HK-2 (cell line): Measurements from ENCODE around the gene CTNND2.

Experiments used
- DNase-seq: peaks from one replicate; pipeline ENCODE4 v3.0.0-alpha.2; 2018; ENCODE audit not compliant: unreplicated experiment

CTNND2 gene

DNA sequence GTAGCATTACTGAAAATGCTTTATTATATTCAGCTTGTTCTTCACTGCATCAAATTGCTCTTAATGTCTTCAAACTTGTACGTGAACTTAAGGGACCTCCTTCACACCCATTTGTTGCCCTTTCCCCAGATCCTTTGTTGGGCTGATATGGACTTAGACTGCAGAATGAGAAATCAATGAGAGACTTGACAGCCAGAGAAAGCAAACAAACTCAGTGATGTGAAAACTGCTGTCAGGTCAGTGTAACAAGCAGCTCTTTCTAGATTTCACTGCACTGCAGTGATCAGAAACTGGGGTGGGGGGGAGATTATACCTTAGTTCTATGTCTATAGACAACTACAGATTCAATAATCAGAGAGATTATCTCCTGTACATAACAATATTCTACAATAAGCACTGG lies 652.2 kb downstream of the CTNND2 start:
- DNase-seq, result no peak

- no peak for DNase-seq
Observed at GRCh38 chr5:11251247-11251646, 653.0 kb downstream of the CTNND2 start.

- no peak for DNase-seq
Observed at GRCh38 chr5:11248966-11249365, 655.3 kb downstream of the CTNND2 start.

- DNase-seq, result no peak
Observed at GRCh38 chr5:11247224-11247623, 657.0 kb downstream of the CTNND2 start.

DNA sequence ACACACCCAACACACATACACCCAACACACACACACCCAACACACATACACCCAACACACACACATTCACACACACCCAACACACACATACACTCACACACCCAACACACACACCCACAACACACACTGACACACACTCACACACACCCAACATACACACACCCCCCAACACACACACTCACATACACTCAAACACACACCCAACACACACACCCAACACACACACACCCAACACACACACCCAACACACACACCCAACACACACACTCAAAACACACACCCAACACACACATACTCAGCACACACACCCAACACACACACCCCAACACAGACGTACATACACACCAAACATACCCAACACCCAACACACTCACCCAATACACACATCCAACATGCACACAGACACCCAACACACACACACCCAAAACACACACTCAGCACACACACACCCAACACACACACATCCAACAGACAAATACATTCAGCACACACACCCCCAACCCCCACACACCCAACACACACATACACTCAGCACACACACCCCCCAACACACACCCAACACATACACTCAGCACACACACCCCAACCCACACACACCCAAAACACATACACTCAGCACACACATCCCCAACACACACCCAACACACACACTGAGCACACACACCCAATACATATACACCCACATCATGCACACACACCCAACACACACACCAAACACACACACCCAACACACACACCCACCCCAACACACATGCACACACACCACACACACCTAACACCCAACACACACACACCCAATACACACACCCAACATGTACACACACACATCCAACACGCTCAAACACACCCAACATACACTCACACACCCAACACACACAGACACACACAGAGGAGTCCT lies 663.7 kb downstream of the CTNND2 start:
- no peak for DNase-seq

DNA sequence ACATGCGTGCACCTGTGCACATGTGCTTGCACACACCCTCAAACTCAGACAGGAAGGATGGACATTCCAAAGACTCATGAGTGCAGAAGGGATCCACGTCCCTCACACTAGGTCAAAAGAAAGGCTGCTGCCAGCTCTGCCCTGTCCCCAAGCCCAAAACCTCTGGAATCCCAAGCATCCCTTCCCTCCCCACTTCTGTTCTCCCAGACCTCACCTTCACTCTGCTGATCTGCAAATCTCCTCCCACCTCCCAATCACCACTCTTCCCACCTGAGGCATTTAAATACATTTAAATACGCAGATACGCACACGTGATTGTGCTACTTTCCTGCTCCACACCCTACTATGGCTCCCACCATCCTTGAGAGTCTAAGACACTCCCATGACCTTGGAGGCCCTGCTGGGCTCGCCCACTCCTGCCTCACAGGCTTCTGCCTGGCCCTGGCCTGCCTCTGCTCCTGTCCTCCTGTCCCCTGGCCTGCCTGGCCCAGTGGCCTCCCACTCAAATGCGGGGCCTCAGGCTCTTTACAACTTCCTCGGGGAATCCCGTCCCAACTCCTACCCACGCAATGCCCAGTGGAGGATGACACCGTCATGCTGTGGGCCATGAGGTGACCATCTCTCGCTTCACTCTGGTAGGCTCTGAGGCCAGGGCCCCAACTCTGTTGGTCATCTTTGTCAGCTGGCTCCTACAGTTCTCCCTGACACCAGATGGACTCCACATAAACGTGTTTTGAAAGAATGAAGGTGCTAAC lies 664.8 kb downstream of the CTNND2 start:
- no peak for DNase-seq

DNA sequence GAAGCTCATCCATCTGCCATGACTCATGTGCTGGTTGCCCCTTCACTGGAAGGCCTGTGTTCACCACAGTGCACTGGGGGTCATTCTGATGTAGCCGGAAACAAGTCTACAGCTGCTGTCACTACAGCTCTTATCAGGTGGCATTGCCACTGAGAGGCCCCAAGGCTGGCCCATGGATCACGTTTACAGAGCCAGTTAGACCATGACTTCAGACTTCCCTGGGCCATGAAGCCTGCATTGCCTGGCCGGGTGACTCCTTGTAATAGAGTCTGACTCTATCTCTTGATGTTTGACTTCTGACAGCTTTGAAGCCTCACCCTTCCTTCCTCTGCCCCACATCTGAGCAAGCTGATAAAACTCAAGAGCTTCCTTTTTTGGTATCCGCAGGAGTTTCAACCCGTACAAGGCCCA lies 669.7 kb downstream of the CTNND2 start:
- no peak for DNase-seq

DNA sequence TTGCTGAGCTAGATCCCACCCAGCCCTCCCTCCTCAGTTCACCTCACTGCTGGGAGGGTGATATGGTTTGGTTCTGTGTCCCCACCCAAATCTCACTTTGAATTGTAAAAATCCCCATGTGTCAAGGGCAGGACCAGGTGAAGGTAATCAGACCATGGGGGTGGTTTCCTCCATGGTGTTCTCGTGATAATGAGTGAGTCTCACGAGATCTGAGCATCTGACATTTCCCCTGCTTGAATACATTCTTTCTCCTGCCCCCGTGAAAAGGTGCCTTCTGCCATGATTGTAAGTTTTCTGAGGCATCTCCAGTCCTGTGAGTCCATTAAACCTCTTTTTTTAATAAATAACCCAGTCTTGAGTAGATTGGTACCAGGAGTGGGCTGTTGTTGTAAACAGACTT lies 673.4 kb downstream of the CTNND2 start:
- DNase-seq, result no peak

DNA sequence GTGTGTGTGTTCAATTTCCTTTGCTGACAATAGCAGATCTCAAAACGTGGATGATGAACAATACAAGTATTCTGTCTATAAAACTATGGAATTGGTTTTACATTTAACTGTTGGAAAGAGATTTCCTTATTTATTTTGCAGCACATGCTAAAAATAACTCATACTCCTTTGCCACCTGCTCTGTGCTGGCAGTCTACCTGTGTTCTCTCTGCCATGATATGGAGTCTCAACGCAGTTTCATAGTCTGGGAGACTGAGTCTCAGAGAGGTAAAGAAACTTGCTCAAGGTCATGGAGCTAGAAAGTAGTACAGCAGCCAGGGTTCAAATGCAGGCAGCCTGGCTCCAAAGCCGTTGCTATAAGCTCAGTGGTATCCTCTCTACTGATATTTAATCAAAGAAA lies 677.2 kb downstream of the CTNND2 start:
- DNase-seq, result no peak

DNA sequence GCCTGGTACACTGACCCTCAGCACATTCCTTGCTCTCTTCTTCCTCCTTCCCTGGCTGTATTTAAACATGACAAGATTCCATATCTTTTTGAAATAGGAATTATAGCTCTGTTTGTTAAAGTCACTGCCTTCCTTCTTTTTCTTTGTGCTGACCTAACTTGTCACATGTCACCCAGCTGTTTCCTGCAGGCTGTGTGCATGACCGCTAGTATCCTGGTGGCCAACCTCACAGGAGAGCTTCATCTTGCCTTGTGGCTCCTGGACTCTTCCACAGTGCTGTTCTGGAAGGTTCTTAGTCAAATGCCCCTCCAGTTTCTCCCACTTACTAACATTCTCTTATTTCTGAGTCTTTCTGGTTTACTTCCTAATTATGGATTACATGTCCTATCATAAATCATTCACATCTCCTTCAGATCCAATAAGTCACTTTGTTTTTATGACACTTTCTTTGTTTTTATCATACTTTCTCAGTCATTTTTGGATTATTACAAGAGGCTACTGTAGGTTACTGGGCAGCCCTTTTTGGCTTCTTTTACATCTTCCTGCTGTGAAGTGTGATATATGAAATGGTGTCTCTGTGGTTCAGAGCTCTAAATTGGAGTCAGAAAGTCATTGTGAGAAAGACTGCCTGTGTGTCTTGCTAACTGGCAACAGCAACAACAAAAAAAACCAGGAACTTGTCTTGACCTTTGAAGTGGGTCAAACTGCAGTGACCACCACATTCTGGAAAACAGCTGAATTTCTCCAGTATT lies 679.6 kb downstream of the CTNND2 start:
- DNase-seq, result no peak

DNA sequence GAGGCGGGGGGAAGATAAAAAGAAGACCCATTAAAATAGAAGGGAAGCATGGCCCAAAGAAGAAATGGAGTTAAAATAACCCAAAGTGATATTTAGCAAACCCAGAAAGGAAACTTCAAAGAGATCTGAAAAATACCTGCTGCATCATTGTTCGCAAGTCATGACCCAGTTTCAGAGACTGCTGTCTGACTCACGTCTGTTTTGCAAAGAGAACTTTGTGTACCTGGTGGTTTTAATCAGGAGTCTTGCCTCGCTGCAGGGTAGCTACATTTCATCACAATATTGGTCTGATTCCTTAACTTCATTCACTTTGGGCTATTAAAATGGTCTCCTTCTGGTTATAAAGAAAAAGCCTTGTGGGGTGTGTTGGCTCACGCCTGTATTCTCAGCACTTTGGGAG lies 682.1 kb downstream of the CTNND2 start:
- DNase-seq, result no peak

DNA sequence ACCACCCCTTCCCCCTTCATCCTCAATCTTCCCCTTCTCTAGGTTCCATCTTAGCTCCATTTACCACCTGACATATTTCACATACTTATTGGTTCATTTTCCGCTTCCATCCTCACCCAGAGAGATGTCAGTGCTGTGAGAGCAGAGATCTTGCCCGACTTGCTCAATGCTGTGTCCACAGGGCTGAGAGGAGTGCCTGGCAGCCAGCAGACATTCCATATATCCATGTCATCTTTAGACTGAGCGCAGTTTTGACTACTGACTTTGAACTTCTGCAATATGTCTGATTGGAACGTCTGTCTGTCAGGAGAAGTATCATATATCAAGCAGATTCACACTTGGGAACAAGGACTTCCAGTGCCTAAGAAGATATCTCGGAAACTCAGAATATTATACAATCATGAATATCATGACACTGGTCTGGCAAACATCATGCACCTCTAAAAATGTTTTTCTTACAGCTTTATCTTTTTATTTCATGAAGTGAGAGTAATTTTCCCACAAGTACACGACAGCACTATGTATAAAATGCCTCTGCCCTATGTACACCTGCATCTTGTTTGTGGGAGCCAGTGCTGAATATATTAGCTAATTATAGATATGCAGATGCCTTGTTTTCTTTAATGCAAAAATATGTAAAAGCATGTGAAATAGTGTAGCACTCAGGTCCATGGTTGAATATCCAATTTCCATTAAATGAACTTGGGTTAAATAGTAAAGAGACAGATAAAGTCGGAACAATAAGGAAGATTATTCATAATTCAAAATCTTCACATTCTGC lies 689.2 kb downstream of the CTNND2 start:
- no peak for DNase-seq

- no peak for DNase-seq
Observed at GRCh38 chr5:11212706-11213105, 691.5 kb downstream of the CTNND2 start.

DNA sequence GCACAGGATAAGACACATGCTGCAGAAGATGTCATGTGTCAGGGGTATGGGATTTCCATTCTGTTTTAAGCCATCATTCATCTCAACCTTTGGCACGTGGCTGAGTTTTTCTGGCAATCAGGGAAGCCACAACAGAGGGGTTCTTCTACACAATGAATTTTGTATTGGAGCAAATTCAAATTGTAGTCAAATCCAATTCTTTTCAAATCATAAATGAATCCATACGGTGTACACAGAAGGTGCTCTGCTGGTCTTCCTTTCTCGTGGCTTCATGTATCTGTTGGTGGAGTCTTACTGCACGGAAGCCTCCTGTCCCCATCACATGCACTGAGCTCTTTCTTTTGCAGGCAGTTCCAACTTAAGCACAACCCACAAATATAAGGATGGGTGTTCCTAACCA lies 706.5 kb downstream of the CTNND2 start:
- DNase-seq, result no peak

GRCh38 chr5:11191673-11192072 lies 712.6 kb downstream of the CTNND2 start:
- DNase-seq, result no peak

DNA sequence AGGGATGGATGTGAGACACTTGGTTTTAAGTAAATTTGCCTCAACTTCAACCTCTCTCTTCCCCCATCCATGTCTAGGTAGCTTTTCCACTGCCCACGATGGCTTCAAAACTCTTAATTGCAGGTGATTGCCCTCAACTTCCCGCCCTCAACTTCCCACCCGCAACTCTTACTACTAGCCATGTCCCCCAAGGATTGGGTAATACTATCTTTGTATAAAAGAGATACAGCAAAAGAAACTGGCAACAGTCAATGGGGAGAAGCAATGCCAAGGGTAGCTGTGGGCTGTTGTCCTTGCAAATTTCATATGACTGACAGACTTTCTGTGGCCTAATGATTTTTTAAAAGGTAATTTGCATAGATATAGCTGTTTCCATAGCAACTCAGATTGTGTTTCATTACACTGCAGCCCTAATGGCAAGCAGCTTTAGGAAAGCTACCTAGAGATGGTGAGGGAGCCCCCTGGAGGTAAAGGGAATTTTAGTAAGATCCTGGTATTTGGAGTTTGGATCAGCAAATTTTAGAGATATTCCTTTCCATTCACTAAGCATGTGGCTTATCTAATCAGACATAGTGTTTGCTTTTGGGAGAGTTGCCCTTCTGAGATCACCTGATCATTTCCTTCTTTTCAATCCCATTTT lies 721.7 kb downstream of the CTNND2 start:
- peak; percentile 2 for DNase-seq

DNA sequence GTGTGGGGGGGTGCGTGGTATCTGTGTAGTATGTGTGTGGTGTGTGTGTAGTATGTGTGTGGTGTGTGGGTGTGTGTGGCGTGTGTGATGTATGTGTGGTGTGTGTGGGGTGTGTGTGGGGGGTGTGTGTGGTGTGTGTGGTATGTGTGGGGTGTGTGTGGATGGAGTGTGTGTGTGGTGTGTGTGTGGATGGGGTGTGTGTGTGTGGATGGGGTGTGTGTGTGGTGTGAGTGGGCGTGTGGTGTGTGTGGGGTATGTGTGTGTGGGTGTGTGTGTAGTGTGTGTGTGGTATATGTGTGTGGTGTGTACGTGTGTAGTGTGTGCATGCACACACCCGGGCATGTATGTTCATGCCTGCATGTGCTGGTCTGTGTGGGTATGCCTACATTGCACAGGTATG lies 722.3 kb downstream of the CTNND2 start:
- DNase-seq, result no peak

GRCh38 chr5:11180890-11181289 lies 723.4 kb downstream of the CTNND2 start:
- no peak for DNase-seq

GRCh38 chr5:11177999-11178711 lies 726.1 kb downstream of the CTNND2 start:
- DNase-seq, result no peak

GRCh38 chr5:11174591-11174990 lies 729.7 kb downstream of the CTNND2 start:
- DNase-seq, result no peak
